ENCODE results near the gene AMIGO1. TPM values are rescaled to one million over a fixed set of nuclear protein-coding genes. Genes with fewer than 3 reads are reported as not detected.
A peak's percentile ranks its signal among the peaks of the same experiment; 100 is the strongest.

The AMIGO1 gene, protein sequence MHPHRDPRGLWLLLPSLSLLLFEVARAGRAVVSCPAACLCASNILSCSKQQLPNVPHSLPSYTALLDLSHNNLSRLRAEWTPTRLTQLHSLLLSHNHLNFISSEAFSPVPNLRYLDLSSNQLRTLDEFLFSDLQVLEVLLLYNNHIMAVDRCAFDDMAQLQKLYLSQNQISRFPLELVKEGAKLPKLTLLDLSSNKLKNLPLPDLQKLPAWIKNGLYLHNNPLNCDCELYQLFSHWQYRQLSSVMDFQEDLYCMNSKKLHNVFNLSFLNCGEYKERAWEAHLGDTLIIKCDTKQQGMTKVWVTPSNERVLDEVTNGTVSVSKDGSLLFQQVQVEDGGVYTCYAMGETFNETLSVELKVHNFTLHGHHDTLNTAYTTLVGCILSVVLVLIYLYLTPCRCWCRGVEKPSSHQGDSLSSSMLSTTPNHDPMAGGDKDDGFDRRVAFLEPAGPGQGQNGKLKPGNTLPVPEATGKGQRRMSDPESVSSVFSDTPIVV
- total RNA-seq, result 0.65 and 1.7 TPM in 2 replicates

DNA sequence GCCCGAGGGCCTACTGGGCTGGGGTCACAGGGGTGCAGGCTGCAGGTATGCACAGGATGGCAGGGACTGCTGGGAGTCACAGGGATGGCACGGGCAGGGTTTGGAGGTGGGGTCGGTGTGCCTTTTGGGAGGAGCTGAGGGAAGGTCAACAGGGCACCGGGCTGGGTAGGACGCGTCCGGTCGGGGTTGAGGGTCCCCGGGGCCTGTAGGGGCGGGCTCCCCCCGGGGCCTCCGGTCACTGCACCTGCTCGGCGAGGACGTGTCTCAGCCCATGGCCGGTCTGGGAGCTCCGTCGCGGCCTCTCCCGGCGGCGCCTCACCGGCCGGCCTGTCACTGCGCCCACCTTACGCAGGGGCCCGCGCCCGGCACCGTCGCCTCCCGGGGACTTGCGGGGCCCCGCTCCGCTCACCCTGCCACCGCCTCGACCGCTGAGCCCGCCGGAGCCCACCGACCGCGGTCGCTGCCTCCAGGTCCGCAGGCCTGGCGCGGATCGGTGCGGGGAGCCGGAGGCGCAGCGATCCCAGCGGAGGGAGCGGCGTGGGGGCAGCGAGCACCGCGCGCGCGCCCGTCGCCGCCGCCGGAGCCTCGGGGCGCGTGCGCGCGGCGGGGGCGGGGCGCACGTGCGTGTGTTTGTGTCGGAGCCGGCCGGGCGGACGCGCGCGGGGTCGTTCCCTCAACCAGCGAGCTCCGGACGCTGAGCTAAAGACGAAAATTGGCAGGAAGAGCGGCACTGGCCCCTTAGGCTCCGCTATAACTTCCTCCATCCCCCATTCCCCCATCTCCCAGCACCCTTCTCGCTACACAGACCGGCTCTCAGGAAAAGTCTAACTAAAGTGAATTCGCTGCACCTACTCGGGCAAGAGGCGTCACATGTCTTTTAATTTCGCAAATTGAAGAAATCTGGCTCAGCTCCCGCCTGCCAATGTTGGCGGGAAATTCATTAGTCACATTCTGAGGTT lies at the start of gene AMIGO1:
Gene AMIGO1 (minus strand): TSS at position 552 of the 959 bp plus-strand sequence. CDS start 815 bp downstream, outside the sequence.
- peak; percentile 66 for DNase-seq

DNA sequence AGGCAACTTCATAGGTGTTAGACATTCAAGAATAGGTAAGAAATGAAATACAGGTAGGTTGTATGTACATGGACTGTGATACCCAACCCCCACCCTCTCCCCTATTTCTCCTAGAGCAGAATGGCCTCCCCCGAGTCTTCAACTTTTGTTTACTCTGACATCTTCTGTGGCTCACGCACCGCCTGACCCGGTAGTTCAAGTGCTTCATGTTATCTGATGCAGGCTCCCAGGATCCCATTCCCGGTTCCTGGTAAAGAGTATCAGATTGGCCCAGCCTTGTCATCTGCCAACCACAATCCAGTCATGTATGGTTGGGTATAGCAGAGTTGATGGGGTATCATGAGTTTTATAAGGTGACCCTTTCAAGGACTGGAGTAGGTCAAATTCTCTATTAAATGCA lies 48.0 kb upstream of the AMIGO1 start:
- no peak for DNase-seq

DNA sequence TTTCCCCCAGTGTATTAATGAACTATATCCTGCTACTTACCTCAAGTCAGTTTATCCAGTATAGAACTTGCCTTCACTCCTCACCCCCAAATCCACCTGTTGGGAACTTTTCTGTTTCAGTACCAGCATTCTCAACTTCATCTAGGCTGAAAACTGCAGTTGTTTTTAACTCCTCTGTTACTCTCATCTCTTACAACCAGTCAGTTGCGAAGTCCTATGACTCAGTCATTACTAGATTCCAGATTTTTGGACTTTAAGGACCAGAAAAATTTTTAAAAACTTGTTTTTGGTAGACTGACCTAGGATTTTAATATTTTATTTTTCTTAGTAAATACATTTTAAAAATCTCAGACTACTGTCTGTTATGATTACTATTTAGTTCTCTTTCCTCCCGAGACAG lies 47.0 kb upstream of the AMIGO1 start:
- no peak for DNase-seq

DNA sequence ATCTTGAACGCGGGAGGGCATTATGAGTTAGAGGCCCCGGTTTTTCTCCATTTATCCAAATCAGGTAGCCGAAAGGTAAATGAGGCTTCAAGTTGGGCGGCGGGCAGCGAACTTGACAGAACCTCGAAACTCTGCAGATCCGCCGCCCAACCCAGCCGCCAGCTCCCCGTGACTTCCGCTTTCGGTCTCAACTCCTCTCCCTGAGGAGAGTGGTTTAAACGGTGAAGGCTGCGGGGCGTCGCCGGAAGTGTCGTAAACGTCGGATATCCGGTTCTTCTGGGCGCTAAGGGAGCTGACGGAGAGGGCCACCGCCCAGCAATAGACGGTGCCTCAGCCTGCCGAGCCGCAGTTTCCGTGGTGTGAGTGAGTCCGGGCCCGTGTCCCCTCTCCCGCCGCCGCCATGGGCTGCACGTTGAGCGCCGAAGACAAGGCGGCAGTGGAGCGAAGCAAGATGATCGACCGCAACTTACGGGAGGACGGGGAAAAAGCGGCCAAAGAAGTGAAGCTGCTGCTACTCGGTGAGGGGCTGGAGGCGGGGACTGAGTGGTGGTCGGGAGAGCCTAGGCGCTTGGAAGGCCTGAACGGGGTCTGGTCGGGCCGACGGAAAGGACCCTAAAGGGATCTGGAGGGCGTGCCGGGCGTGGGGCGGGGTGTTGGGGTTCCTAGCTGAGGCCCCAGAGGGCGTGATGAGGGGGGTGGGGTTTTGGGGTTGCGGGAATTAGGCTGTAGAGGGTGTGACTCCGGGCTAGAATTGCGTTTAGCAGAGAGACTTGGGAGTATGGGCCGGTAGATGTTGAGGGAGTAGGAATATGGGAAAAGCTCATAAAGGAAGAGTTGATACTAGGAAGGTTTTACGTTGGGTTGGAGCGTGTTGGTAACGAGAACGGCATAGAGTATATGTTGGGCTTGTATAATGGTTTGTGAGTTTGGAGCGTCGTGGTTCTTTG lies 39.1 kb upstream of the AMIGO1 start, which contains the start of gene GNAI3:
Gene GNAI3 (plus strand): TSS at position 295 of the 947 bp plus-strand sequence. CDS start 106 bp downstream, at position 401.
- peak; percentile 96 for DNase-seq

DNA sequence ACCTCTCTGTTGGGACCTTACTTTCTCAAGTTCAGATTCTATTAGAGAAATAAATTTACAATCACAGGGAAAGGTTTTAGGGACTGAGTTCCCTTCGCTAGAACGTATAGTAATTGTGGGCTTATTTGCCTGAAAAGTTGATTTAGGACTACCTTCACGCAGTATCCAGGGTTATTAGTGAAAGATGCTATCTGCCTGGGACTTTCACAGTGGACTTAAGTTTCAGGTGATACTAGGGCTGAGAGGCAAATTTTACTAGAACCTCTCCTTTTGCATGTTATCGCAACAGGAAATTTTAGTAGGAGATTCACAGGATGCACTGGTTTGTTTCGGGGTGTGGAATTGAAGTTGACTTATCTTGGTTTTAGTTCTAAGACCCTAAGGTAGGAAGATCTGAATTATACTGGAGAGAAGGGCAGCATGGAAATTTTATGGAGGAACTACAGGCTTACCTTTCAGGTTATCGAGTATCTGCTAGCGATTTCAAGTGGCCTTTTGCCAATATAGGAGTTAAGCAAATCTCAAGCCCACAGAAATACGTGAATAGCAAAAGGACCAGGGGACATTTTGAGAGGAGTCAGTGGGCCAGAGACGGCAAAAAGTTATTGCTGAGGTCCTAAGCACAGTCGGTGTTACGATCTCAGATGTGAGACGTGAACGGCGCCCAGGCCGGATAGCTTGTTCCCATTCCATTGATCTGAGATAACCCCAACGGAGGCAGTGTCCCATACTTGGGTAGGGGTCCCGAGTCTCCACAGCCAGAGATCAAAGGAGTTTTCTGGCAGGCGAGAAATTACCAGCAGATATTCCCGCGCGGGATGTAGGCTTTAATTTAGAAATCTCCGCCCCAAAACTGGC lies 38.2 kb upstream of the AMIGO1 start:
- DNase-seq, result peak; percentile 54

DNA sequence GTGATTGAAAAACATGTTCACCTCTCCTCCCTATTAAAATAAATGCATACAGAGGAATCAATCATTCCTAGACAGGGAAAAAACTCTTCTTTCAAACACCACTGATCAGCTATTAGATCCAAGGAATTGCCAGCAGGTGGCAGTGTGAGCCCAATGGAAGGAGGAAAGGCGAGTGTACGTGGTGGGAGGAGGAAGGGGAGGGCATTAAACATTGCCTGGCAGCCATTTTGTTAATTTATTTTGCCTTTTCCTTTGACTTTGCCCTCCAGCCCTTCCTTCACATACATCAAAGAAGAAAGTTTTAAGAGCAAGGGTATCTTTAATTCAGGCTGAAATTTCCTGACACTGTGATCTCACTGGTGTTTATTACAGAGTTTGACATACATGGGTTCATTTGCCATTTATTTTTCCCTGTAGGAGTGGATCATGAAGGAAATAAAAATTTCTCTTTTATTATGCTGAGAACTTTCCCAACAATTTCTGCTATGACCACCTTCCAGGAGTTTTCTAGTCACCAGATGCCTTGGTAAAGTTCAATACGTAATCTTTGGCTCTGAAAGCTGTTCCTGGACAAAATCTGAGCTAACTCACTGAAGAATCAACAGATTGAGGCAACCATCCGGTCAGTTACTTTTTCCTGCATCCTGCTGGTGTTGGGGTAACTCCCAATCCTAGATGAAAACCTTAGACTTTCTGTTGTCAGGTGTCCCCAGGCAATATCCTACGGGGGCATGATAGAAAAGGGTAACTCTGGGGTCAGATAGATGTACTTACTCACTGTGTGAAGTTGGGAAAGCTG lies 37.0 kb upstream of the AMIGO1 start:
- DNase-seq, result peak; percentile 95

DNA sequence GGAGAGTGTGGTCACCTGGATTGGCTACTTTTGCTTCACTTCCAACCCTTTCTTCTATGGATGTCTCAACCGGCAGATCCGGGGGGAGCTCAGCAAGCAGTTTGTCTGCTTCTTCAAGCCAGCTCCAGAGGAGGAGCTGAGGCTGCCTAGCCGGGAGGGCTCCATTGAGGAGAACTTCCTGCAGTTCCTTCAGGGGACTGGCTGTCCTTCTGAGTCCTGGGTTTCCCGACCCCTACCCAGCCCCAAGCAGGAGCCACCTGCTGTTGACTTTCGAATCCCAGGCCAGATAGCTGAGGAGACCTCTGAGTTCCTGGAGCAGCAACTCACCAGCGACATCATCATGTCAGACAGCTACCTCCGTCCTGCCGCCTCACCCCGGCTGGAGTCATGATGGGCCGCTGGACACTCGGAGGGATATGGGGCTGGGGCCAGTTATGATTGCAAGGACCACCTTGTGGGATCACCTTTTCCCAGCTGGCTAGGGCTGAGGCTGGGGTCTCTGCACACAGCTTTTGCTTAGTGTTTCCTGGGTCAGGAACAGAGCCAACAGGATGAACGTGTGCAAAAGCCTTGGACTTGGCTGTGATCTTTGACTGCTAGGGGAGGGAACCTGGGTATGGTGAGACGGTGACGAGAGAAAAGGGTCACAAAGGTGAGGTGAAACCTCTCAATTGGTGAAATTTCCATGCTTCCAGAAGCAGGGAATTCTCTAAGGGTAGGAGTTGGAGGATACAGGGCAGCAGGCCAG lies 34.6 kb upstream of the AMIGO1 start:
- no peak for DNase-seq

DNA sequence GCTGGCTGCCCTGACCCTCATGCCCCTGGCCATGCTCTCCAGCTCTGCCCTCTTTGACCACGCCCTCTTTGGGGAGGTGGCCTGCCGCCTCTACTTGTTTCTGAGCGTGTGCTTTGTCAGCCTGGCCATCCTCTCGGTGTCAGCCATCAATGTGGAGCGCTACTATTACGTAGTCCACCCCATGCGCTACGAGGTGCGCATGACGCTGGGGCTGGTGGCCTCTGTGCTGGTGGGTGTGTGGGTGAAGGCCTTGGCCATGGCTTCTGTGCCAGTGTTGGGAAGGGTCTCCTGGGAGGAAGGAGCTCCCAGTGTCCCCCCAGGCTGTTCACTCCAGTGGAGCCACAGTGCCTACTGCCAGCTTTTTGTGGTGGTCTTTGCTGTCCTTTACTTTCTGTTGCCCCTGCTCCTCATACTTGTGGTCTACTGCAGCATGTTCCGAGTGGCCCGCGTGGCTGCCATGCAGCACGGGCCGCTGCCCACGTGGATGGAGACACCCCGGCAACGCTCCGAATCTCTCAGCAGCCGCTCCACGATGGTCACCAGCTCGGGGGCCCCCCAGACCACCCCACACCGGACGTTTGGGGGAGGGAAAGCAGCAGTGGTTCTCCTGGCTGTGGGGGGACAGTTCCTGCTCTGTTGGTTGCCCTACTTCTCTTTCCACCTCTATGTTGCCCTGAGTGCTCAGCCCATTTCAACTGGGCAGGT lies 33.9 kb upstream of the AMIGO1 start:
- no peak for DNase-seq

DNA sequence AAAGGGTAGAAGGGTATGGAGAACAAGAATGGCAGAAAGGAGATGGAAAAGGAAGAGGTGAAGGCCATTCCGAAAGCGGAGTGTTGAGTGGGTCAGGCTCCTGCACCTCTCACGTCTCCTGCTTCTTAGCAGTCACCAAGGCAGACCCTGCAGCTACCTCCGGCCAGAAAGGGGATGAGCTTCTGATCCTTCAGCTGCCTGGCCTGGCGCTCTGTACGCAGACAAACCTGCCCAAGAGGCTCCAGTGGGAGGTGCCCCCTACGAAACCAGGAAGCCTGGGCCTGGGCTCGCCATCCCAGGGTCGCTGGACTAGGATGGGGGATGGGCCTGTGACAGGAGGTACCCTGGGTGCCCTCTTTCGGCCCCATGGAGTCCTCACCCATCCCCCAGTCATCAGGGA lies 33.1 kb upstream of the AMIGO1 start:
- no peak for DNase-seq

DNA sequence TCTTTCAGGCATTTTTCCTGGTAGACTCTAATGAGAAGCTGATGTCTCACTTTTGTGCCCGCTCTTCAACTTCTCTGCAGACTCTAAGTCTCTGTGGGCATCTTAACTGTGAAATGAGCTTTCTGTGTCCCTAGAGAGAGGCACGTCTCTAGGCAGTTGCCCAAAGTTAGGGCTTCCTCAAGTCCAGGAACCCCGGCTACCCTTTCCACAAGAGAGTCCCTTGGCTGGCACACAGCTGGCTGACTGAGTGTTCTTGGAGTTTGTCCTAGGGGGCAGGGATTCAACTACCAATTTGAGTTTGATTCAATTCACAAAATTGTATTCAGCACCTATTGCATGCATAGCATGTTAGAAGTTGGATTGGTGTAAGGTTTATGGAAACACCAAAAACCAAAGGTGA lies 31.6 kb upstream of the AMIGO1 start:
- DNase-seq, result no peak

DNA sequence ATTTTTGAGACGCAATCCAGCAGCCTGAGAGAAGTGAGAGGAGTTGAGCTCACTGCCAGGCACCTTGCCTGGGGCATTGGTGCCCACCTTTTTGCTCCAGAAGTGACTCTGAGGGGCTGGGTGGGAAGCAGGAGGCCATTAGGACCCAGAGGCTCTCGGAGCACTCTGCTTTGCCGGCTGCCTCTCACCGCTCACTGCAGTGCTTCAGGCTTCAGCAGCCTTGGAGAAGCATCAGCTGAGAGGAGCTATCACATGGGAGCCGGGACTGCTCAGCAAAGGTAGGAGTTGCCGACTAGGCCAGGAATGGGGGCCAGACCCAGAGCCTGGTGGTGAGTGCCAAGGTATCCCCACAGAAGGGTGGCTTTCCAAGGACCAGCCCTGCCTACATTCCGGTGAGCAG lies 30.1 kb upstream of the AMIGO1 start, which contains the start of gene GPR61:
Gene GPR61 (plus strand): TSS at position 197 of the 400 bp plus-strand sequence. CDS start 3,151 bp downstream, outside the sequence.
- DNase-seq, result no peak

DNA sequence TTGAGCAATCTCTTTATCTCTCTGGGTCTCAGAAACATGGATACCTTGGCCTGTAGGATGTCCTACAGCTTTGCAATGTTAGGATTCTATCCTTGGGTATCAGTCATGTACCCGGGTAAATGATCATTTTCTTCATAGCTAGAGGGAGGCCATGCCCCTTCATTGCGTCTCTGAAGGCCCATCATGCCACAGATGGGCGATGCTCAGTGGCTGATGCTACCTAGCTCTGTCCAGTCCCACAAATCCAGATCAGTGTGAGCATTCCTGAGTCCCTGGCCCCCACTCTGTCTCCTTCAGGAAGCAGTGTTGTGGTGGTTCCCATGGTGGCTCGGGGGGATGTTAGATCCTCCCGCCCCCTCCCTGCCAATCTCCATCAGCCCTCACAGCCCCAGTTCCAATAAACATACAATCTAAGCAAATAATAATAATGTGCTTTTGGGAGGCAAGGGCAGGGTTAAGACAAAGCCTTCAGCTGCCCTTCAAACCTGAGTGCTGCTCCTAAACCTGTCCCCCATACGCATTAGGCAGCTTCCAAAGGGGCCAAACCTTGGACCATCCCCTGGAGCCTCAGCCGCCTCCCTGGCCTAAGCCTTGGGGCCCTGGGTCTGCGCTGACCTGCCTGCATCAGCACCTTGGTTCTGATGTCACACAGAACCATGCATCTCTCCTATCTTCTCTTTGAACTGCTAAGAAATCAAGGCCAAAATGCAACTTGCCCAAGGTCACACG lies 29.5 kb upstream of the AMIGO1 start:
- DNase-seq, result no peak

DNA sequence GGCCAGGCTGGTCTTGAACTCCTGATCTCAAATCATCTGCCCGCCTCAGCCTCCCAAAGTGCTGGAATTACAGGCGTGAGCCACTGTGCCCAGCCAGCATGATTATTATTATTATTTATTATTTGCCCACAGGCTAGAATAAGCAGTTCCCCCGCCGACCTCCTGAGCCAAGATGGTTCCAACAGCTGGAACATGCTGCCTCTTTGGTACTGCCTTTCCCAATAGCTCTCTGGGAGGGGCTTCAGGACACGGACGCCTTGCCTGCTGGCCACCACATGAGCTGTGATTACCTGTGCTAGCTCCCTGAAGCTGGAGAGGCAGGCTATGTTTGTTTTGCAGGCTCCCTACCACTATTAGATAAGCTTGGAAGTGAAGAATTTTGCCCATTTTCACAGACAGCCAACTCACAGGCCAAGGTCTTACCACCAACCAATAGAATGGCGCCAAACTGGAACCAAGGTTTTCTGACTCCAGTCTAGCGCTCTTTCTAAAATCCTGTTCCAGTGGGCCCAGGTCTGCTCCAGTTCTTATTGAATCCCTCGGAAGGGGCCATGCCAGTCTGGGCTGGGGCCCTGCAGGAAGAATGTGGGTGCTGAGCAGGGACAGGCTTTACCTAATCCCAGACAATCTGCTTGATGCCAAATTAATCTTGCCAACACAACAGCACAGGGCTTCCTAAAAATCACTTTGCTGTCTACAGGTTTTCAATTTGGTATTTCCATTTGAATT lies 28.1 kb upstream of the AMIGO1 start:
- DNase-seq, result no peak

DNA sequence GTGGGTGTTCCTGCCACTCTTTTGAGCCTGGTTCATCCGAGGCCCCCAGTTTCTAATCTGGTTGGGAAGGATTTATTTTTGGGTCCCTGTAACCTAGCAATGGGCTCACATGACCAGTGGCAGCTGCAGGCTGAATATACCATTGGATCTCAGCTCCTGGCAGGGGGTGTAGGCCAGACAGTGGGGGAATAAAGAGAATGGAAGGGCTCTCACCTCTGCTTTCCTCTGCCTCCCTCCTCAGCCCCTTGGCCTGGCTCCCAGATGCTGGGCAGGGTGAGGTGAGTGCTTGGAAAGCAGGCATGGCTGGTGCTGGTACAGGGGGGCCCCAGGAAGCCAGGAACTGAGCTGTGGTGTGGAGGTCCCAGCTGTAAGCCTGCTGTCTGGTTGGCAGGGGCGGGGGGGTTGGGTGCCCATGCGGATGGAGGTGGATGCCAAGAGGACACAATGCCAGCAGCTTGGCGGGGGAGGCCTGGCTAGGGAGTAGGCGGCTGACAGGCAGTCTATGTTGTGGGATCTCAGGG lies 26.5 kb upstream of the AMIGO1 start:
- no peak for DNase-seq

DNA sequence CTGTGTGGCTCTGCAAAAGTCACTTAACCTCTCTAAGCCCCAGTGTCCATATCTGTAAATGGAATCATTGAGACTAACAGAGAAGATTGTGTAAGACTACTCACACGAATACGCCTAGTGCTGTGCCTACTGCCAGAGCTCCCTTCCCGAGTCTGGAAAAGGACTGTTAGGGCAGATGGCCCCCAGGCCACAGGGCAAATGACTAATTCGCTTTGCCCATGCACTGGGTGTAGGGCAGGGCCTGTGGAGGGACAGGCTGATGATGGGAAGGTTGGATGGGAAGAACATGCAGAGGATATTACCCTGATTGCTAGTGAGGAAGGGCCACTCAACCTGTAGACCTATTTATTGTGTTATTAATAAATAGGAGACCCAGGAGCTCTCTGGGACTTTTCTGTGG lies 26.0 kb upstream of the AMIGO1 start:
- no peak for DNase-seq

DNA sequence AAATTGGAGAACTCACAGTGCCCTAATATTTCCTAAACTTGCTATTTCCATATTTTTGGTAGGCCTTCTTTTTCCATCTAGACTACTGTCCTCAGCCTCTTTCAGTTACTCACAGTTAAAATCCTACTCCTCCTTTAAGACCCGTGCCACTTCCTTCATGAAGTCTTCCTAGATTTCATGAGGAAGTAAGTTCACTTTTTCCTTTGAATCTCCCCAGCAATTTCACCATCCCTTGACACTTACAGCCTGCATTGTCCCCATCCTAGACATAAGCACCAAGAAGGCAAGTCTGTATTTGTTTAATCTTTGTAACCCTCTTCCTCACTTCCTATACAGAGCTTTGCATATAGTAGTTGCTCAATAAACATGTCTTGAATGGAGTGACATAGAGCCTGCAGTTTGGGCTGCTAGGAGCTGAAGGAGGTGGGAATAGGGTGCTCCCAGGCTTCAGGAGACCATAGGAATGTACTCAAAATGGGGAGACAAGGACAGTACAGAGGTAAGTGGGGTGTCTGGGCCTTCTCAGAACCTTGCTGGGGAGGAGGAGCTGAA lies 24.9 kb upstream of the AMIGO1 start:
- DNase-seq, result no peak
